CD4-positive, alpha-beta T cell (primary cell): Measurements from ENCODE around the gene CADM1. TPM values are rescaled to one million over a fixed set of nuclear protein-coding genes. Genes with fewer than 3 reads are reported as not detected.

Experiments used
- ATAC-seq: fragments of 200-7000 bp; cut with Tn5 transposase; one replicate; pipeline ENCODE4 v1.10.0; 2022; ENCODE audit warnings: mild to moderate bottlenecking; ENCODE audit not compliant: poor library complexity
- CTCF ChIA-PET: fragments of 350-600 bp; sonication (Branson Sonifier 250); formaldehyde crosslinking; loops from one replicate; lab custom pipeline; 2021; ENCODE audit warnings: antibody characterized with exemption, inconsistent platforms; lab: Charles Lee
- POLR2A ChIA-PET: fragments of 350-600 bp; sonication (Branson Sonifier 250); formaldehyde crosslinking; loops from one replicate; lab custom pipeline; 2021; ENCODE audit warnings: antibody characterized with exemption, inconsistent platforms; lab: Charles Lee
- DNase-seq, 14 experiments: peaks; one replicate each; pipeline ENCODE4 v3.0.0-alpha.2; 2013 to 2020; ENCODE audit warnings: mixed read lengths in 2 of 14
- H3K27ac ChIP-seq, 2 donors: one replicate each; pipeline versions ENCODE4 v1.5.1 to v1.7.0; 2013; ENCODE audit warnings: low read length in 2 of 2, low read depth in 1 of 2, mild to moderate bottlenecking in 1 of 2
- H3K27me3 ChIP-seq, 2 experiments: 1 replicate in 1 of 2; 2 replicates in 1 of 2; pipeline versions ENCODE4 v1.6.1 to v1.7.0; 2013; ENCODE audit warnings: low read length in 2 of 2, control low read depth in 1 of 2, mild to moderate bottlenecking in 1 of 2, moderate library complexity in 1 of 2; ENCODE audit not compliant: insufficient read depth in 2 of 2, control insufficient read depth in 1 of 2
- H3K36me3 ChIP-seq: one replicate; pipeline ENCODE4 v1.6.1; 2013; ENCODE audit warnings: low read length, control low read depth; ENCODE audit not compliant: insufficient read depth
- H3K4me1 ChIP-seq: one replicate; pipeline ENCODE4 v1.6.1; 2013; ENCODE audit warnings: low read length, control low read depth; ENCODE audit not compliant: insufficient read depth
- H3K4me3 ChIP-seq: one replicate; pipeline ENCODE4 v1.5.1; 2013; ENCODE audit warnings: mild to moderate bottlenecking, low read length, moderate library complexity
- H3K9me3 ChIP-seq, 2 experiments: 1 replicate in 1 of 2; 2 replicates in 1 of 2; pipeline versions ENCODE4 v1.6.1 to v1.7.0; 2013; ENCODE audit warnings: low read length in 2 of 2, mild to moderate bottlenecking in 2 of 2, control low read depth in 1 of 2, moderate library complexity in 1 of 2; ENCODE audit not compliant: control insufficient read depth in 1 of 2, insufficient read depth in 1 of 2
- H3K27ac Mint-ChIP-seq: one replicate; pipeline ENCODE4 v1.8.0; 2020; ENCODE audit warnings: mixed read lengths
- H3K27me3 Mint-ChIP-seq: one replicate; pipeline ENCODE4 v1.8.0; 2021; ENCODE audit warnings: mixed read lengths
- H3K36me3 Mint-ChIP-seq: one replicate; pipeline ENCODE4 v1.8.0; 2021; ENCODE audit warnings: low read depth, mixed read lengths
- H3K4me1 Mint-ChIP-seq: one replicate; pipeline ENCODE4 v1.8.0; 2021; ENCODE audit warnings: low read depth, mixed read lengths
- H3K4me3 Mint-ChIP-seq: one replicate; pipeline ENCODE4 v1.8.0; 2020; ENCODE audit warnings: mild to moderate bottlenecking, mixed read lengths
- H3K9me3 Mint-ChIP-seq: one replicate; pipeline ENCODE4 v1.8.0; 2020; ENCODE audit warnings: mixed read lengths
- intact Hi-C, 2 experiments: fragments of 100-400 bp; cut with DNase I in 1 of 2; cut with micrococcal nuclease in 1 of 2; formaldehyde crosslinking; loops; one replicate each; pipeline versions ENCODE4 v1.15.1 to v1.9.0; 2023 to 2025; cut with DNase I, micrococcal nuclease
- total RNA-seq, 174 experiments: library from RNA in 2 of 174; stranded (reverse) in 2 of 174; gene quantifications; one replicate each; pipeline ENCODE4 v1.2.3 and lab custom pipeline; 2021 to 2026
- TF ChIP-seq, protein P1 (sequence below): fragments of 200-600 bp; IDR thresholded peaks from one replicate; pipeline ENCODE4 v1.8.0; 2022; ENCODE audit warnings: antibody characterized with exemption, mild to moderate bottlenecking

CADM1 gene
- total RNA-seq, 2 experiments from 2014 or later, result 1.1 to 1.4 TPM

DNA sequence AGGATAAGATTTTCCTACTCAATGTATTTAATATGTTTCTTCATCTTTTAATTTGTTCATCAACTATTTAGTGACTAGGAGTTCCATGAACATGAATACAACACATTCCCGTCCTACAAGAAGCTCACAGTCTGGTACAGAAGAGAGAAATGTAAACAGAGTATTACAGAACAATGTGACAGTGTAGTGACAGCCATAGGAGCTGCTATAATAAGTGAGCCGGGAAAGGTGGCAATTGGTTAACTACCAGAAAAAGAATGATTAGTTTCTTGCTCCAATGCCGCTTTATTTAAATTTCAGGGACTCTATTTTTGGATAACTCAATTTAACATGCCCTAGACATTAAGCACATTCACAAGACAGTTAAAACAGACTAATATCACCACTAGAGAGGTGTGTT lies 192.3 kb downstream of the CADM1 start:
- POLR2A ChIA-PET, result no interaction called here
- Histone ChIP-seq H3K36me3 (no peaks in the 10 kb centered on the region), H3K4me3 (no peak overlapping the region), H3K4me1 (no peaks in the 10 kb centered on the region), H3K9me3 (no peaks in the 10 kb centered on the region), H3K27ac (no peak overlapping the region), H3K27me3 (peaks cover 0 to 5% of the 10 kb centered on the region in 2 experiments)
- Mint-ChIP-seq H3K4me1 (no peaks in the 10 kb centered on the region), H3K9me3 (no peaks in the 10 kb centered on the region), H3K36me3 (no peaks in the 10 kb centered on the region), H3K27ac (no peak overlapping the region), H3K4me3 (no peak overlapping the region), H3K27me3 (no peaks in the 10 kb centered on the region)
- CTCF ChIA-PET, result no interaction called here
- intact Hi-C loops, result no loop called here
- no peak for DNase-seq
- TF ChIP-seq, protein P1, sequence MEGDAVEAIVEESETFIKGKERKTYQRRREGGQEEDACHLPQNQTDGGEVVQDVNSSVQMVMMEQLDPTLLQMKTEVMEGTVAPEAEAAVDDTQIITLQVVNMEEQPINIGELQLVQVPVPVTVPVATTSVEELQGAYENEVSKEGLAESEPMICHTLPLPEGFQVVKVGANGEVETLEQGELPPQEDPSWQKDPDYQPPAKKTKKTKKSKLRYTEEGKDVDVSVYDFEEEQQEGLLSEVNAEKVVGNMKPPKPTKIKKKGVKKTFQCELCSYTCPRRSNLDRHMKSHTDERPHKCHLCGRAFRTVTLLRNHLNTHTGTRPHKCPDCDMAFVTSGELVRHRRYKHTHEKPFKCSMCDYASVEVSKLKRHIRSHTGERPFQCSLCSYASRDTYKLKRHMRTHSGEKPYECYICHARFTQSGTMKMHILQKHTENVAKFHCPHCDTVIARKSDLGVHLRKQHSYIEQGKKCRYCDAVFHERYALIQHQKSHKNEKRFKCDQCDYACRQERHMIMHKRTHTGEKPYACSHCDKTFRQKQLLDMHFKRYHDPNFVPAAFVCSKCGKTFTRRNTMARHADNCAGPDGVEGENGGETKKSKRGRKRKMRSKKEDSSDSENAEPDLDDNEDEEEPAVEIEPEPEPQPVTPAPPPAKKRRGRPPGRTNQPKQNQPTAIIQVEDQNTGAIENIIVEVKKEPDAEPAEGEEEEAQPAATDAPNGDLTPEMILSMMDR, result no peak
- no peak for ATAC-seq

DNA sequence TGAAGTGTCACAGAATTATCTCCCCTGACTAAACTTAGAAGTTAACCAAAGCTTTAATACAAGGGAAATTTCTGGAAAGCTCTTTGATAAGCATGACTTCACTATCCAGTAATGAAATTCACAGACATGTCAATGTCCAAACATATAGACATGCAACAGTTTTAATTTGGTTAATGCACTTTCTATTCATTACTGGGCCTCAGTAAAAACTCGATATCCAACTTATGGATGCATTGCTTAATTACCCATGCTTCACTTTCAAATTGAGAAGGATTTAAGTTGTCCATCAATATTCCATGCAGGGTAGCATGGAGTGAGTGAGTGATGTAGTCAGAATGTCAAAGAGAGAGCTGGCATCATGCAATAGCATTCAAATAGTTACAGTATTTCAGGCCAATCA lies 197.5 kb downstream of the CADM1 start:
- H3K36me3 Mint-ChIP-seq, result no peaks in the 10 kb centered on the region
- no peak for ATAC-seq

DNA sequence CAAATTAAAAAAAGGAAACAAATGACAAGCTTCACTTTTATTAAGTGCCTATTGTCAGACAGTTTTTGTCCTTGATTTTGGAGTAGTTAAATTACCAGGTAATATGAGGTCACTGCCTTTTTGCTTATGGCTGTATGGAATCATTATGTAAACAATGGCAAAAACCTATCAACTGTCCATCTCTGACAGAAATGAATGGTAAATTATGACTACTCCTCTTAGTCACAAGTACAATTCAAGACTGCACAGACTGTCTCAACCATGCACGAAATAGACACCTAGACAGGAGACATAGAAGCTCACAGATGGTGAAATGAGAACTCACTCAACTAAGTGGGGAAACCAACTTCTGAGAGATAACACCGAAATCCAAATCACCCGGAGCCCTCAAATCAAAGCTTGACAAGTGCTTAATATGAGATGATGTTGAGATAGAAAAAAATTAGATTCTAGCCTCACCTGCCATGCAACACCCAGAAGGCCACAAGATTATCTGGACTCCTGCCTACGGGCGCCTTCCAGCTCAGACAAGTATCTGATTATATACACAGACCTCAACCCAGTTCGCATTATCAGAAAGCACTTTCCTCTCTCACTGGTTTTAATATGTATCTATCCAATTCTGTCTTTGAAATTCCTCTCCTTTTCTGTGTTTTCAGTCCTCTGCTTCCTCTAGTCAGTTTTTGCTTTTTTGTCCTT lies 199.3 kb downstream of the CADM1 start:
- ChIA-PET CTCF (no interaction called here), POLR2A (no interaction called here)
- Histone ChIP-seq H3K9me3 (no peaks in the 10 kb centered on the region), H3K27me3 (peaks cover 0 to 3% of the 10 kb centered on the region in 2 experiments), H3K4me1 (no peaks in the 10 kb centered on the region), H3K4me3 (no peak overlapping the region), H3K27ac (no peak overlapping the region), H3K36me3 (no peaks in the 10 kb centered on the region)
- intact Hi-C loops, result no loop called here
- Mint-ChIP-seq H3K27ac (no peak overlapping the region), H3K4me3 (no peak overlapping the region), H3K9me3 (no peaks in the 10 kb centered on the region), H3K36me3 (no peaks in the 10 kb centered on the region), H3K27me3 (peaks cover 9% of the 10 kb centered on the region), H3K4me1 (no peaks in the 10 kb centered on the region)
- TF ChIP-seq, protein P1, result no peak
- no peak for DNase-seq
- no peak for ATAC-seq

More for the DNA sequence above, 197.5 kb downstream of the CADM1 start:
- intact Hi-C loops, result no loop called here
- H3K27me3 Mint-ChIP-seq, result peaks cover 4% of the 10 kb centered on the region
- Histone ChIP-seq H3K9me3 (no peaks in the 10 kb centered on the region), H3K27me3 (peaks cover 0 to 5% of the 10 kb centered on the region in 2 experiments), H3K4me1 (no peaks in the 10 kb centered on the region), H3K27ac (no peak overlapping the region), H3K36me3 (no peaks in the 10 kb centered on the region), H3K4me3 (no peak overlapping the region)
- H3K4me1 Mint-ChIP-seq, result no peaks in the 10 kb centered on the region
- ChIA-PET POLR2A (no interaction called here), CTCF (no interaction called here)
- H3K27ac Mint-ChIP-seq, result no peak overlapping the region
- no peaks in the 10 kb centered on the region for H3K9me3 Mint-ChIP-seq
- no peak overlapping the region for H3K4me3 Mint-ChIP-seq
- DNase-seq, result no peak
- TF ChIP-seq, protein P1, result no peak
